ENCODE measurements around the gene FBXW11.

GRCh38 chr5:171842777-171843328, 163.6 kb downstream of the FBXW11 start:
- TF ChIP-seq CTCF (IDR thresholded peaks at IDR 0.05) (no peak), CREB1 (CRISPR knock-in tag; IDR thresholded peaks at IDR 0.05) (no peak), ZNF317 (CRISPR knock-in tag; IDR thresholded peaks at IDR 0.05; ENCODE audit: borderline replicate concordance, low read depth) (no peak), NFYB (CRISPR knock-in tag; conservative IDR thresholded peaks at IDR 0.05; ENCODE audit: low read depth) (no peak), ZNF138 (CRISPR knock-in tag; conservative IDR thresholded peaks at IDR 0.05) (no peak), NR2C2 (CRISPR knock-in tag; IDR thresholded peaks at IDR 0.05) (no peak), TCF7 (CRISPR knock-in tag; IDR thresholded peaks at IDR 0.05; ENCODE audit: low read depth) (no peak), E2F1 (CRISPR knock-in tag; IDR thresholded peaks at IDR 0.05) (no peak), E2F5 (CRISPR knock-in tag; IDR thresholded peaks at IDR 0.05) (no peak), ATF3 (CRISPR knock-in tag; conservative IDR thresholded peaks at IDR 0.05) (no peak), TEAD1 (CRISPR knock-in tag; IDR thresholded peaks at IDR 0.05) (no peak), IRF2 (CRISPR knock-in tag; IDR thresholded peaks at IDR 0.05; ENCODE audit: borderline replicate concordance, low read depth) (no peak), PRDM15 (CRISPR knock-in tag; IDR thresholded peaks at IDR 0.05) (no peak), ZNF423 (CRISPR knock-in tag; IDR thresholded peaks at IDR 0.05) (no peak)
